ENCODE results near the gene GCH1. TPM values are rescaled to one million over a fixed set of nuclear protein-coding genes. Genes with fewer than 3 reads are reported as not detected.
"Not testable (repeated sequence)": the region's sequence is repeated elsewhere in the genome, so short reads cannot be mapped to it uniquely, and the experiment has no call there.

The GCH1 gene
- total RNA-seq, 1 donor from 2014 or later, result 3.6 TPM

DNA sequence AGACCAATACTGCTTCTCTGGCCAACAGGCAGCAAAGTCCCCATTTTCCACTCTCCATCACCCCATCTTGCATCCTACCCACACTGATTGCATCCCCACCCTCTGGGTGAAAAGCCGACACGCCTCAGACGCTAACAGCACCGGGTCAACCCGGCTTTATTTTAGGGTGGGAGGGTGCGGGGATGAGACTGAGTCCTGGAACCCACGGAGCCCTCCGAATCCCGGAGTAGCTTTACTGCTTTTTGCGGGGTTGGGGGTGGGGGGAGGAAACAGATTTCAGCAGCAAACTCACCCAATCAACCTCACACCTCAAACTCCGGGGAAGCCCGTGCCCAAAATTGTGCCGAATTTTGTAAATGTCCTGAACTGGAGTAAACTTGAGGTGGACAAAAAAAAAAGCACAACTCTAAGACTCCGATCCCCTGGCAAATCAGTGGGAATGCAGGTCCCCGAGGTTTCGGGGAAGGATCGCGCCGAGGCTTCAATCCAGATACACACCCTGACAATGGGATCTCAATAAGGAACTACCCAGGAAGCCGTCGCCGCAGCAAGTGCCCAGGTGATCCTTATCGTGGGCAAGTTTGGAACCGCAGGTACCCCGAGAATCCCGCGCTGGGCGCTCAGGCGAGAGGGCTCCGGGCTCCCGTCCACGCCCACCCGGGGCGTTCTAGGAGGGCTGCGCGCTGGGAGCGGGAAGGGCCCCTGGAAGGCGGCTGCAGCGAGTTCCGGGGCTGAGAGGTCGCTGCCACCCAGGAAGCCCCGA is 1.1 kb downstream of the GCH1 start:
- Histone ChIP-seq H3K27me3 (ENCODE audit: insufficient read depth, low read length) (no peaks in the 10 kb centered on the region), H3K4me2 (ENCODE audit: low read length) (peak overlapping the region; percentile 98), H3K4me3 (ENCODE audit: insufficient read depth, low read depth, low read length) (peak overlapping the region; percentile 68), H3K27ac (ENCODE audit: low read depth, low read length) (no peak overlapping the region), H4K20me1 (ENCODE audit: insufficient read depth, low read length) (no peaks in the 10 kb centered on the region), H3K36me3 (ENCODE audit: insufficient read depth, low read length) (no peaks in the 10 kb centered on the region), H3K9me3 (ENCODE audit: insufficient read depth, low read depth, low read length) (no peaks in the 10 kb centered on the region), H3K9ac (ENCODE audit: low read length) (peak overlapping the region; percentile 72), H3K79me2 (ENCODE audit: insufficient read depth, low read length) (no peaks in the 10 kb centered on the region), H3K4me1 (ENCODE audit: insufficient read depth, low read length) (peaks cover 9% of the 10 kb centered on the region), H2AFZ (ENCODE audit: low read depth, low read length) (peak overlapping the region; percentile 92)
- TF ChIP-seq CTCF (IDR thresholded peaks at IDR 0.05; ENCODE audit: insufficient read depth, low read depth, low read length), result no peak
- TF ChIP-seq EZH2 (IDR thresholded peaks at IDR 0.05; ENCODE audit: insufficient read depth, low read length), result no peak
- FAIRE-seq (no peak), DNase-seq (ENCODE audit: low read depth) (no peak)
- H3K36me3 Mint-ChIP-seq (ENCODE audit: low read depth, unreplicated experiment), result no peaks in the 10 kb centered on the region
- no peaks in the 10 kb centered on the region for H3K9me3 Mint-ChIP-seq (ENCODE audit: unreplicated experiment)
- H3K4me1 Mint-ChIP-seq (ENCODE audit: low read depth, unreplicated experiment), result peaks cover 3% of the 10 kb centered on the region
- peaks cover 10% of the 10 kb centered on the region for H3K27me3 Mint-ChIP-seq (ENCODE audit: low read depth, unreplicated experiment)
- H3K4me3 Mint-ChIP-seq (ENCODE audit: unreplicated experiment), result peak overlapping the region; percentile 82
- H3K27ac Mint-ChIP-seq (ENCODE audit: unreplicated experiment), result no peak overlapping the region

DNA sequence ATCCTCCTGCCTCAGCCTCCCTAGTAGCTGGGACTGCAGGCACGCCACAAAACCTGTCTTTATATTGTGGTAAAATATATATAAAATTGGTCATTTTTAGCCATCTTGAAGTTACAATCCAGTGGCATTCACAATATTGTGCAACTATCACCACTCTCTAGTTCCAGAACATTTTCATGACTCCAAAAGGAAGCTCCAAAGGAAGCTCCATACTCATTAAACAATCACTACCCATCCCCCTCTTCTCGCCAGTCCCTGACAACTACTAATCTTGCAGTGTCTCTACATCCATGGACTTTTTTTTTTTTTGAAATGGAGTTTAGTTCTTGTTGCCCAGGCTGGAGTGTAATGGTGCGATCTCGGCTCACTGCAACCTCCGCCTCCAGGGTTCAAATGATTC is 3.1 kb downstream of the GCH1 start:
- H3K9me3 Mint-ChIP-seq (ENCODE audit: unreplicated experiment), result no peaks in the 10 kb centered on the region
- Histone ChIP-seq H3K9ac (ENCODE audit: low read length) (no peak overlapping the region), H3K79me2 (ENCODE audit: insufficient read depth, low read length) (no peaks in the 10 kb centered on the region), H3K36me3 (ENCODE audit: insufficient read depth, low read length) (no peaks in the 10 kb centered on the region), H3K4me2 (ENCODE audit: low read length) (no peak overlapping the region), H3K4me3 (ENCODE audit: insufficient read depth, low read depth, low read length) (no peak overlapping the region), H3K27me3 (ENCODE audit: insufficient read depth, low read length) (no peaks in the 10 kb centered on the region), H2AFZ (ENCODE audit: low read depth, low read length) (no peak overlapping the region), H3K9me3 (ENCODE audit: insufficient read depth, low read depth, low read length) (no peaks in the 10 kb centered on the region), H4K20me1 (ENCODE audit: insufficient read depth, low read length) (no peaks in the 10 kb centered on the region), H3K27ac (ENCODE audit: low read depth, low read length) (no peak overlapping the region), H3K4me1 (ENCODE audit: insufficient read depth, low read length) (peaks cover 9% of the 10 kb centered on the region)
- peaks cover 3% of the 10 kb centered on the region for H3K27me3 Mint-ChIP-seq (ENCODE audit: low read depth, unreplicated experiment)
- H3K4me3 Mint-ChIP-seq (ENCODE audit: unreplicated experiment), result no peak overlapping the region
- no peaks in the 10 kb centered on the region for H3K36me3 Mint-ChIP-seq (ENCODE audit: low read depth, unreplicated experiment)
- H3K27ac Mint-ChIP-seq (ENCODE audit: unreplicated experiment), result no peak overlapping the region
- no peak for TF ChIP-seq CTCF (IDR thresholded peaks at IDR 0.05; ENCODE audit: insufficient read depth, low read depth, low read length)
- peaks cover 7% of the 10 kb centered on the region for H3K4me1 Mint-ChIP-seq (ENCODE audit: low read depth, unreplicated experiment)
- DNase-seq (ENCODE audit: low read depth) (no peak), FAIRE-seq (no peak)

DNA sequence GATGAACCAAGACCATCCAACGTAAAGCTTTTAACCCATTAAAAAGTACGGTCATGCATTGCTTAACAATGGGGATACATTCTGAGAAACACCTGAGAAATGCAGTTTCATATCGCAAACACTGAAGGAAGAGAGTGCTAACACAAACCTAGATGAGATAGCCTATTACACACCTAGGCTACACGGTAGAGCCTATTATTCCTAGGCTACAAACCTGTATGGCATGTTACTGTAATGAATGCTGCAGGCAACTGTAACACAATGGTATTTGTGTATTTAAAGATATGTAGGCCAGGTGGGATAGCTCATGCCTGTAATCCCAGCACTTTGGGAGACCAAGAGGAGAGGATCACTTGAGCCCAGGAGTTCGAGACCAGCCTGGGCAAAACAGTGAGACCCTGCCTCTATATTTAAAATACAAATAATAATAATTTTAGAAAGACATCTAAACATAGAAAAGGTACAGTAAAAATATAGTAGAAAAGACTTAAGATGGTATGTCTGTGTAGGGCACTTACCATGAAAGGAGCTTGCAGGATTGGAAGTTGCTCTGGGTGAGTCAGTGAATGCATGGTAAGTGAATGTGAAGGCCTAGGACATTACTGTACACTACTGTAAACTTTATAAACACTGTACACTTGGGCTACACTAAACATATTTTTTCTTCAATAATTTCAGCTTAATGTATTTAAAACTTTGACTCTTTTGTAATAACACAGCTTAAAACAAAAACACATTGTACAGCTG is 4.6 kb downstream of the GCH1 start:
- H3K4me3 Mint-ChIP-seq (ENCODE audit: unreplicated experiment); H3K9me3 ChIP-seq (ENCODE audit: insufficient read depth, low read depth, low read length); H3K4me3 ChIP-seq (ENCODE audit: insufficient read depth, low read depth, low read length); H2AFZ ChIP-seq (ENCODE audit: low read depth, low read length); H3K36me3 ChIP-seq (ENCODE audit: insufficient read depth, low read length); H3K9ac ChIP-seq (ENCODE audit: low read length); DNase-seq (ENCODE audit: low read depth); H4K20me1 ChIP-seq (ENCODE audit: insufficient read depth, low read length); H3K27me3 Mint-ChIP-seq (ENCODE audit: low read depth, unreplicated experiment); H3K4me2 ChIP-seq (ENCODE audit: low read length); H3K79me2 ChIP-seq (ENCODE audit: insufficient read depth, low read length); H3K9me3 Mint-ChIP-seq (ENCODE audit: unreplicated experiment); H3K4me1 Mint-ChIP-seq (ENCODE audit: low read depth, unreplicated experiment); H3K27me3 ChIP-seq (ENCODE audit: insufficient read depth, low read length); FAIRE-seq; H3K27ac ChIP-seq (ENCODE audit: low read depth, low read length); H3K4me1 ChIP-seq (ENCODE audit: insufficient read depth, low read length); H3K27ac Mint-ChIP-seq (ENCODE audit: unreplicated experiment); H3K36me3 Mint-ChIP-seq (ENCODE audit: low read depth, unreplicated experiment): not testable (repeated sequence)
